AG09319 (cell line): Measurements from ENCODE around the gene LTBR.
A peak's percentile ranks its signal among the peaks of the same experiment; 100 is the strongest.
"Not testable (repeated sequence)": the region's sequence is repeated elsewhere in the genome, so short reads cannot be mapped to it uniquely, and the experiment has no call there.

Experiments used
- DNase-seq: peaks from one replicate; pipeline ENCODE4 v3.0.0-alpha.2; 2010; ENCODE audit warnings: low read depth; ENCODE audit errors: extremely low read depth
- CTCF ChIP-seq: IDR thresholded peaks from 2 replicates; pipeline ENCODE4 v1.5.1; 2011; ENCODE audit warnings: low read depth, mild to moderate bottlenecking, inconsistent platforms, low read length, moderate library complexity

The LTBR gene

GRCh38 chr12:6425590-6426531 is 41.9 kb downstream of the LTBR start:
- no peak for DNase-seq
- no peak for TF ChIP-seq CTCF

- TF ChIP-seq CTCF, result no peak
- no peak for DNase-seq
Observed at GRCh38 chr12:6426882-6427671, 43.1 kb downstream of the LTBR start.

DNA sequence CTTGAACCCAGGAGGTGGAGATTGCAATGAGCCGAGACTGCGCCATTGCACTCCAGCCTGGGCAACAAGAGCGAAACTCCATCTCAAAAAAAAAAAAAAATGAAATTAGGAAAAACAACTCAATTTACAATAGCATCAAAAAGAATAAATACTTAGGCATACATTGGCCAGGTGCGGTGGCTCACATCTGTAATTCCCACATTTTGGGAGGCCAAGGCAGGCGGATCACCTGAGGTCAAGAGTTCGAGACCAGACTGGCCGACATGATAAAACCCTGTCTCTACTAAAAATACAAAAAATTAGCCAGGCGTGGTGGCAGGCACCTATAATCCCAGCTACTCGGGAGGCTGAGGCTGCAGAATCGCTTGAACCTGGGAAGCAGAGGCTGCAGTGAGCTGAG is 43.8 kb downstream of the LTBR start:
- DNase-seq, result not testable (repeated sequence)

DNA sequence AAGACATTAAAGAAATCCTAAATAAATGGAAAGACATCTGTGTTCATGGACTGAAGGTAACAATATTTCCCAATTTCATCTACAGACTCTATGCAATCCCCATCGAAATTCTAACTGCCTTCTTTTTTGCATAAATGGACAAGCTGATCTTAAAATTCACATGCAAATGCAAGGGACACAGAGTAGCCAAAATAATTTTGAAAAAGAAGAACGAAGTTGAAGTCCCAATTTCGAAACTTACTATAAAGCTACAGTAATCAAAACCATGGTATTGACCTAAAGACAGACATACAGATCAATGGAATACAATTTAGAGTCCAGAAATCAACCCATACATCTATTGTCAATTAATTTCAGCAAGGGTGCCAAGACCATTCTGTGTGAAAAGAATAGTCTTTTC is 44.4 kb downstream of the LTBR start:
- no peak for DNase-seq
- no peak for TF ChIP-seq CTCF

DNA sequence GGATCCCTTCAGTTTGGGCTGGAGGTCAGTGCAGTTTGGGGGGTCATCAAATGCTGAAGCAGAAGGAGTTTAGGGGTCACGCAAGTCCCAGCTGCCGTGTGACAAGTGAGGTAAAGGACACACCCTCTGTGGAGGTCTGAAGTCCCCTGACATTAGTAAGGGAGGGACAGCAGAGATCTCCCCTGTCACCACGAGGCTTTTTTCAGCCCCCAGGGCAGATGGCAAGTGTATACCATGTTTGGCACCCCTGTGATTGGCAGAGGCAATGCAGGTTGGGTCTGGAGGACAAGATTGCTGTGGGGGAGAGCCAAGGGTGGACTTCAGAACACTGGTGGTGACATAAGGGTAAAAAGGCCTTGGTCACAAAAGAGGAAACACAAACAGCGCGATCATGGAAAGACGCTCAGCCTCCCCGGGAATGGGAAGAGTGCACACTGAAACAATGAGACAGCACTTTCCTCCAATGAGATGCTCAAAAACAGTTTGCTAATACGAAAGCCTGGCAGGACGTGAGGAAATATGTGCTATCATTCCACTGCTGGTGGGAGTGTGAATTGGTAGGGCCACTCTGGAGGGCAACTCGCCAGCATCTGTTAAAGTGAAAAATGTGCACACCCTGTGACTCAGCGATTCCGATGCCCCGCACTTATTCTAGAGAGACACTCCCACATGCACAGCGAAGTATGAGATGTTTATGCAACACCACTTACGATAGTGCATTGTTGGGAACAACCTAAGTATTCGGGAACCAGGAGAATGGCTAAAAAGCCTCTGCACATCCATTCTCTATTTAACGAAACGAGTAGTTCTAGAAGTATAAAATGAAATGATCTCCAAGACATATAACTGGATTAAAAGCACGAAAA is 46.4 kb downstream of the LTBR start:
- no peak for TF ChIP-seq CTCF
- DNase-seq, result peak; percentile 96

DNA sequence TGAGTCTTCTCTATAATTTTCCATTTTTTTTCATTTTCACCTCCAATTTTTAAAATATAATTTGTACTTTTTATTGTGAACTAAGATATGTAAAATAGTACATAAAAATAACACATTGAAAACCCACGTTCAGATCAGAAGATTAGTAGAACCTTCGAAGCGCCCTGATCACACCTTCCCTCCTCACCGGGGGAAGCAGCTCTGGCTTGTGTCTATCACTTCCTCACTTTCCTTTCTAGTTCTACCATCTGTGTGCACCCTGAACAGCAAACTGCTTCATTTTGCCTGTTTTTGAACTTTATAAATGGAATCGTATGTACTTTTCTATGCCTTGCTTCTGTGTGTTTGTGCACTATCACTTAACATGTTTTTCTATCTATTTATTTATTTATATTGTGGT is 49.0 kb downstream of the LTBR start:
- TF ChIP-seq CTCF, result no peak
- no peak for DNase-seq
